Stimulated activated CD4-positive, alpha-beta T cell treated with anti-CD3 and anti-CD28 coated beads, Interleukin-2, amount 100 ng/mL, for 24 hours (primary cell): ENCODE data around the gene GALNT6.
"Not testable (repeated sequence)": the region's sequence is repeated elsewhere in the genome, so short reads cannot be mapped to it uniquely, and the experiment has no call there.

Source experiments
- DNase-seq, 2 donors: peaks; one replicate each; pipeline ENCODE4 v3.0.0-alpha.2; 2020

The GALNT6 gene

DNA sequence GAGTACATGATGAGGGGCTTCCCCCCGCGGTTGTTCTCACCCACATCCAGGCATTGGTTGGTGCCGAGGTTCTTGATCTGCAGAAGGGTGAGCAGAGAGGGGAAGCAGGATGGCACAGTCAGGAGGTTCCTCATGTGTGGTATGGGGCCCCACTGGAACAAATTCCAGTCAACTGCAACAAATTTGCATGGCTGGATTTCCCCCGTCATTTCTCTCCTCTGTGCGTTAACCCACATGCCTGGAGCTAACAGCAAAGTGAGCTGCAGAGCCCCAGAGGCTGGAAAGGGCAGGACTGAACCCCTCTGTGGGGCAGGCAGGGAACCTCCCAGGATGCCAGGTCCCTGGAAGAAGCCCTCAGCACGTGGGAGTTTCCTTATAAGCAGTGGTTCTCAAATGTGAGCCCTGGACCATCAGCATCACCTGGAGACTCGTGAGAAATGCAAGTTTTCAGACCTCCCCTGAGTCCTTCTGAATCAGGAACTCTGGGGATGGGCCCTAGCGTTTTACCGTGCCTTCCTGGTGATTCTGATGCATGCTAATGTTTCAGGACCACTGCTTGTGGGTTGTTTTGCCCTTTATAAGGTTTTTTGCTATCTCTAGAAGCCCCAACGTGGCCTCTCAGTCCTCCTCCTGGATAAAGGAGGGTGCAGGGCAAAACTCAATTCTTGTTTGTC lies 33.7 kb downstream of the GALNT6 start:
- DNase-seq, result peak; percentile 18 to 22

DNA sequence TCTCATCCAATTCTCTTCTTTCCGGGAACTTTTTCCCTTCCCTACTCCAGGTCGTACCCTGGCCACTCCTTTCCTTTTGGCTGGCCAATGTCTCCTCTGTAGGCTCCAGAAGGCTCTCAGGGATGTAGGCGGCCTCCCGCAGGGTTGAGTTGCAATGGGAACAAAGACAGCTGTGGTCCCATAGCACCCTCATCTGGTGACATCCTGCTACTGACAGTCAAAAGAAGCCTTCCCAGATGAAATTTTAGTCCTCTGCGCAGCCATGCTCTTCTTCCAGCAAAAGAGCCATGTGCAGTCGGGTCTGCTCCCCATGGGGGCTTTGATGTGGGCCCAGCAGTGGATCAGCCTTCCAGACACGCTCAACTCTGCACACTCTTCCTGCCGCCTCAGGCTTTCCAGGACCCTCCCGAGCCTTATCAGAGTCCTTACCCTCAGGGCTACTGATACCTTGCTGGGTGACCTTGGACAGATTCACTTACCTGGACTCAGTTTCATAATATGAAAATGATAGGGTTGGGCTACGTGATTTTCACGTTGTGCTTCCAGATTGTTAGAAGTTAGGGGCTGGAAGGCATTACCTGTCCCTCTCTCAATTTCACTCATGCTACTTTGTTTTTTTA lies 39.2 kb downstream of the GALNT6 start:
- peak; percentile 34 to 42 for DNase-seq

DNA sequence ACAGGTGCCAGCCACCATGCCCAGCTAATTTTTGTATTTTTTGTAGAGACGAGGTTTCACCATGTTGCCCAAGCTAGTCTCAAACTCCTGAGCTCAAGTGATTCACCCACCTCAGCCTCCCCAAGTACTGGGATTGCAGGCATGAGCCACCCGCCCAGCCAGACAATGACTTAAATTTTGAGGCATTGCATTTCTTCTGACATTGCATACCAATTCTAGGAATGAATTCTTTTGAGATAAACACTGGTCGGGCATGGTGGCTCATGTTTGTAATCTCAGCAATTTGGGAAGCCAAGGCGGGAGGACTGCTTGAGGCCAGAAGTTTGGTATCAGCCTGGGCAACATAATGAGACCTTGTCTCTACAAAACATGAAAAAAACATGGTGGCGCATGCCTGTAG lies 42.2 kb downstream of the GALNT6 start:
- DNase-seq, result no peak

DNA sequence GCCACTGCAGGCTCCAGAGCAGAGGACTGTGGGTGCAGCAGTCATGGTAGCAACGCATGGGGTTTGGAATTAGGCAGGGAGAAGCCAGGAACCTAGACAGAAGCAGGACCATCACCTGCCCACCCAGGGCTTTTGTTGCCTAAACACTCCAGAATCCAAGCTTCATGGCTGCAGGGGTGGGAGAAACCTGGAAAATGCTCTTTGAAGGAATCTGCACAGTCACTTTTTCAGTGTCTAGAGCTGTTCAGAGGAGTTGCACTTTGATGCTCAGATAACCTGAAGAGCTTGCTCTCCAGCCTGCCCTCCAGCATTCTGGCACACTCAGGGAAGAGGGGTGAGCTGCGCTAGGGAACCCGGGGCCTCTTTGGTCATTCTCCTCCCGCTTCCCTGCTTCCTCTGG lies 43.1 kb downstream of the GALNT6 start:
- no peak for DNase-seq

DNA sequence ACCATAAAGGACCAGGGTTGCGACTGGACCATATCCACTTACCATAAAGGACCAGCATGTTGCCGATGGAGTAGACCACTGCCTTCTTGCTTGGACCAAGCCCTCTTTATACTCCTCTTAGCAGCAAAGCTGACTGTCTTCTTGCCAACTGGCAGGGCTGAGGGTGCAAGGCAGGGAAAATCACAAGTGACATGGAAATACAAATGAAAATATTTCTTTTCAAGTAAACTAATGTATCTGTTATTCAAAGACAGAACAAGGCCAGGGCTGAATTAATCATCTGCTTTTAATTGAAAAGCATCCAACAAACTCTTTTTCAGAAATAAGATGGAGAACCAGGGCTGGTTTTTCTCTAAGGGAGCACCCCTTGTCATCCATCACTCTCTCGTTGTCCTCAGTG lies 44.6 kb downstream of the GALNT6 start, which contains the start of gene CELA1:
TSS of gene CELA1 (minus strand) at position 99 of the 400 bp plus-strand sequence. CDS start at position 58, 41 bp downstream.
- DNase-seq, result no peak

DNA sequence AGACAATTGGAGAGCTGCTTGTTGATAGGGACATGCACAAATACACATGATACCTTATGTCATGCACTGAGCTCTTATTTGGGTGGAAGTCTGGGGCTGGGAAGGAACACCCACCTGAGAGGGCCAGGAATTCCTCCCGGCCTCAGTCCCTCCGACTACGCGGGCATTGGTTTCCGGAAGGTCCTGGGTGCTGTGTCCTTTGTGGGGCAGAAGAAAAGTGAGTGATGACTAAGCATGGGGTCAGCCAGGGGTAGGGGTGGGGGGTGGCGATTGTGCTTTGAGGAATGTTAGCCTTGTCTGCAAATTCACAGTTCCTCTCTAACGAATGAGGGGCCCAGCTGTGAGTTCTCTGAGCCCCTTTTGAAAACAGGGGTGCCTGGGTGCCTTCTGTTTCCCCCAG lies 45.5 kb downstream of the GALNT6 start:
- DNase-seq, result no peak

DNA sequence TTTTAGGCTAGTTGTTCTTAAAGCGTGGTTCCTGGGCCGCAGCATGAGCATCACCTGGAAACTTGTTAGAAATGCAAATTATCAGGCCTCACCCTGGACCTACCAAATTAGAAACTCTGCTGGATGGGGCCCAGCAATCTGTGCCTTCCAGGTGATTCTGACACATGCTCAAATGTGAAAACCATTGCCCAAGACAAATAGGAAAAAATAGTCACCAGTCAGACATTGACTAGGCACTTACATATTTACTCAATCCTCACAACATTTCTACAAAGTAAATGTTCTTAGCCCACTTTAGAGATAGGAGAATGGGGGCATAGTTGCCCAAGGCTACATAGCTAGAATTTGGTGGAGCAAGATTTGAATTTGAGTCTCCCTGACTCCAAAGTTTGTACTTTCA lies 48.0 kb downstream of the GALNT6 start:
- DNase-seq, result no peak

DNA sequence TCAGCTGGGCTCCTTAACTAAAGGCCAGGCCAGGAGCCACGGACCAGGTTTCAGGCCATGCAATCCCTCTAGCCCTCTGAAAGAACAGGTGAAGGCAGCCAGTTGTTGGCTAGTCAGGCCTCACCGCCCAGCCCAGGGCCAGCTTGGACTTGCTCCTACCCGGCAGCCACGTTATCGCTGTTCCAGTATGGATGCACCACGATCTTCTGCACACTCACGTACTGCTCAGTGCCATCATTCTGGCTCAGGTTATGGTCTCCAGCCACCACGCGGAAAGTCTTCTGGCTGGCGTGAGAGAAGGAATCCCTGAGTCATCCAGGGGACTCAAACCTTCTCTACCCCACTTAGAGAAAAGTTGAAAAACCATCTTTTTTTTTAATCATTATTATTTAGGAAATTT lies 48.8 kb downstream of the GALNT6 start:
- no peak for DNase-seq

DNA sequence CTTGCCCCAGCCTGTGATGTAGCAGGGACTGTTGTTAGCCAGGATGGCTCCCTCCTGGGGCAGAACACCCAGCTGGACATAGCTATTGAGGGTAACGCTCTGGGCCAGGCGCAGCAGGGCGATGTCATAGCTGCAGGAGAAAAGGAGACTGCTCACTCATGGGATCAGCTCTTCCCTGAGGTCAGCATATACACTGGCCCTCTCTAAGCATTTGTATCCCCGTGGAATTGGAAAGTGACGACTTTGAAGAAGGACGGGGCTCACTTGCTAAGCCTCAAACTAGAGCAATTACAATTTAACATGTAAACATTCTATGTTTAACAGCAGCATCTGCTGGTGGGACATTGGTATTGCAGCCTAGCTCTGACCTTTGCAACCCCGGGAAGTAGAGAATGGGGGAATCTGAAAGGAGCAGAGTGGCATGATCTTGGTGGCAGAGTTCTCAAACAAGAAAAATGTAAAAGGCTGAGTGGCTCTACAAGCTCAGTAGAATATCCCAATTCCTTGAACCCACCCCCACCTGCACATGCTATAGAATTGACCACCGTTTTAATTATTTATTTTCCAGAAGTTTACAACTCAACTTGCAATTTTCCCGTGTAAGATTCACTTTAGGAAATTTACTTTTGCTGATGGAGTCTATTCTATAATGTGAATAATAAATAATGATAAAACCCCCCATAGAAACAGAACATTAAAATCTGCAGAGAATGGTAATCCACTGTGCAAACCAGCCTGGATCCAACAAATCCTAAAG lies 49.8 kb downstream of the GALNT6 start:
- peak; percentile 72 to 74 for DNase-seq

DNA sequence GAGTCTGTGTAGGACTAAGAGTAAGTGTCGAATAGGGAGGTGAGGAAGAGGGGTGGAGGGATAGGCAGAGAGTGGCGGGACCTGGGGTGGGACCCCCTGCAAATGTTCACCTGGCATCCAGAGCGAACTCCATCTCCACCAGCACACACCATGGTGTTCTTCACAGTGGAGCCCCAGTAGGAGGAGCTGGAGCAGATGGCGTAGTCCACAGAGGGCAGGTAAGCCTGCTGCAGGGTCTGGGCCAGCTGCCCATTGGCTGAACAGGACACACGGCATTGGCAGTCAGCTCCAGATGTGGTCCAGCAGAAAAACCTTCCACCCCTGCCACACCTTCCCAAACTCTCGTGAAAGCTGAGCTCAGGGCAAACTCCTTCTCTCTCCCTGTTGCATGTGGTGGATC lies 51.5 kb downstream of the GALNT6 start:
- no peak for DNase-seq

DNA sequence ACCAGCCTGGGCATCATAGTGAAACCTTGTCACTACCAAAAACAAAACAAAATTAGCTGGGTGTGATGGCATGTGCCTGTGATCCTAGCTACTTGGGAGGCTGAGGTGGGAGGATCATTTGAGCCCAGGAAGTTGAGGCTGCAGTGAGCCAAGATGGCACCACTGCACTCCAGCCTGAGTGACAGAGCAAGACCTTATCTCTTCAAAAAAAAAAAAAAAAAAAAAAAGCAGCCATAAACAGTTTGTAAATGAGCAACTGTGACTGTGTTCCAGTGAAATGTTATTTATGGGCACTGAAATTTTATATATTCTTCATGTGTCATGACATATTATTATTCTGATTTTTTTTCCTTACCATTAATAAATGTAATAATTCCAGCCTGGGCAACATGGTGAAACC lies 53.9 kb downstream of the GALNT6 start:
- DNase-seq, result not testable (repeated sequence)

DNA sequence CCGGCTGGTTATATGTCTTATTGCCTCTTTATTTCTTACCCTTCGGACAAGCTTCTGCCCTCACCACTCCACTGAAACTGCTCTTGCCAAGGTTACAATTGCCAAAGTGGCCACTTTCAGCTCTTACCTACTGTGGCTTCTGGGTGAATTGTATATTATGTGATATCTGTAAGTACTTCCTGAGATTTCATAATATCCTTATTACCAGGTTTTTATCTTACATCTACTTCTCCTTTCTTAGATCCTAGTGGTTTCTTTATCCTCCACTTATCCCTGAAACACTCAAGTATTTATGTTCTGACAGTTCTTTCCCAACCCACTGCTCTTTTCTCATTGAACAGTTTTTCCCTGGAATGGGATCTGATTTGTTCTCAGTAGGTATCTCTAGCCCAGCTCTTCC lies 55.3 kb downstream of the GALNT6 start:
- DNase-seq, result no peak

DNA sequence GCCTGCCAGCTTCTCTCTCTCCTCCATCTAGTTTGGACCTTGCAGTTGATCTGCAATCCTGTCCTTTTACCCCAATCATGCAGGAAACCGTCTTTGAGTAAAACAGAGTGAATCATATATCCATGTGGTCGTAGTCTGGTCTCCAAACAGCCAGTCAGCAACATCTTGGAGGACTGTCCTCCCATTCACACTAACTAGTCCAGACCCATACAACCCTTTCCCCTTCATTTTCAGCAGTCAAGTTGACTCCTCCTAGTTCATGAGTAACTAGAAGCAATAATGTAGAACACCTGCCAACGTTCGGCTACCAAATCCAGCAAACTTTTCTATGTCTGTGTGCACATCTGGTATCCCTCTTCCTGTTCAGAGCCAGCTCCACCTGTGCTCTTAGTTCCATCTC lies 56.4 kb downstream of the GALNT6 start:
- no peak for DNase-seq

DNA sequence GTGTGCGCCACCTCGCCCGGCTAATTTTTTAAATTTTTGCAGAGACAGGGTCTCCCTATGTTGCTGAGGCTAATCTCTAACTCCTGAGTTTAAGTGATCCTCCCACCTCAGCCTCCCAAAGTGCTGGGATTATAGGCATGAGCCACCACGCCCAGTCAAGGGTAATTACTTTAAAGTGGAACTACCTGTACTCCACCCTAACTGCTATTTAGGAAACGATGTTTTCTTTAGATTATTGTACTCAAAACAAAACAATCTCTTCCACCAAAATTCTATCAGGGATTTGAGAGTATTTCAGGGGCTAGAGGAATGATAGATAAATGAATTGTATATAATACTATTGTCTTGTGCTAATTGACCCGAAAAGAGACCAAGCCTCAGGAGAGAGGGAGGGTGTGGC lies 57.7 kb downstream of the GALNT6 start:
- no peak for DNase-seq

DNA sequence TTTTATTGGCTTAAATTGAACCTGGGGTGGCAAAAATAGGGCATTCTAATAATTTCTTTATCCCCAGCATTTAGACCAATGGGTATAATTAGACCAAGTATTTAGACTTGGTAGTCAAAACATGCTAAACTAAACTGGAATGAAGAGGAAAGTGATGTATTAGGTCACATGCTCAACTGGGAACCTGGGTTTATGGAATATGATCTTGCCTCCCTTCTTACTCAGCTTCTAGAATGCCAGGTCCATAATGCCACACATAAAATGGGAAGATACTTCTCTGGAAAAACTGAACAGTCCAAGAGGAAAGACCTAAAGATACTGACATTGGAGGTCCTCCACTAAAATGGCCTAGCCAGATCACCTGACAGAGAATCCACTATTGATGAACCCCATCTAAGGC lies 61.0 kb downstream of the GALNT6 start:
- no peak for DNase-seq

DNA sequence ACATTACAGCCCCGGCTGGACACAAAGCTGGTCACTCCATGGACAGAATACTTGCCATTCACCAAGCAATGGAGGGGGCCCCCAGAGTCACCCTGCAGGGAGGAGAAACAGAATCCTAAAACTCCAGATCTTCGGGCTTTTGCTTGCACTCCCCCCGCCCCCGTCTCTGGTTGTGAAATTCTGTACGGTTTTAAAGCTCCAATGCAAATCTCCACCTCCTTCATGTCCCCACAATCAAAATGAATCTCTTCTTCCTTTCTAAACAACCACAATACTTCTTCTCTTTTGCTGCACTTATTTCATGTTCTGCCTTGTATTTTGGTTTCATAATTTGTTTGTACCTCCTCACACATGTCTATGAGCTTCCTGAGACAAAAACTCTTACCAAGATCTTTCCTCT lies 61.5 kb downstream of the GALNT6 start:
- DNase-seq, result no peak

DNA sequence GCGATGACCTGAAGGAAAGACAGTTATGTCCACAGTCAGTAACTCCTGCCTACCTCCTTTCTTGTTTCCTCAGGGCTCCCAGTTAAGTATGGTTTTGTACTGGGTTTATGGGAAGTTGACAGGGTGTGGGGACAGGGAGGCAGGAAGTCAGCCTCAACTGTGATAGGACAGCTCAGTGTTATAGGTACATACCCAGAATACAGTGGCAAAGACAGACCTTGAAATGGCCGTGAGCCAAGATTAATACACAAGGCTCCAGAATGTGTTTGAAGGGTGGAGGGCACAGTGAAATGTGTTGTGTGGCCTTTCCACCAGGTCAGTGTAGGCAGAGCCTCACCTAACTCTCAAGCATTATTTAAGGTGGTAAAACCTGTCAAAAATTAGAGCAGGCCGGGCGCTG lies 62.6 kb downstream of the GALNT6 start:
- DNase-seq, result no peak

DNA sequence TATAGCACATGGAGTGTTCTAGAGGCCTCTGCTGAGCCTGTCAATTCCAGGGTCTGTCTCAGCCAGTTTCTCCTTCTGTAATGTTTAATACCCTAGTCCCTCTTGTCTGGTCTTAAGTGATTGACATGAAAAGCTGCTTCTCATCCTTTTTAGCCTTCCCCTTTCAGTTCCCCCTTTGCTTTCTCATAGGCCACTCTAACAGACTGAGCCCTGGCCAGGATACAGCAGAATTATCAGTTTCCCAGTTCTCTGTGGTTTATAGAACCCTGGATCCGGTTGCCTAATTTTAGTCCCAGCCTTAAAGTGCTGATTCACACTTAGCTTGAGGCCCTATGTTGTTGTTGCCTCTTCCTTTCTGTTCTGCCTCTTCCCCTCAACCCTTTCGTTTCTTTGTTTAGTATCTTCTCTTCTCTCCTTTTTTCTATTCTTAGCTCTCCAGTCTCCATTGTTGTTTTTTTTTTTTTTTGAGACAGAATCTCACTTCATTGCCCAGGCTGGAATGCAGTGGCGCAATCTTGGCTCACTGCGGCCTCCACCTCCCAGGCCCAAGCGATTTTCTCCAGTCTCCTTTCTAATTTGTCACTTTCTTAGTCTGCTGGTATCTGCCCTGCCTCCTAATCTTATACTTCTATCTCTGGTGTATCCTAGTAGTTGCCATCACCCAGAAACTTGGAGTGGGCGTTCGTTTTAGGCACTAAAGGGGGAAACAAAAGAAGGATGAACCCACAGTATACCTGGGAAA lies 64.3 kb downstream of the GALNT6 start:
- DNase-seq, result no peak

DNA sequence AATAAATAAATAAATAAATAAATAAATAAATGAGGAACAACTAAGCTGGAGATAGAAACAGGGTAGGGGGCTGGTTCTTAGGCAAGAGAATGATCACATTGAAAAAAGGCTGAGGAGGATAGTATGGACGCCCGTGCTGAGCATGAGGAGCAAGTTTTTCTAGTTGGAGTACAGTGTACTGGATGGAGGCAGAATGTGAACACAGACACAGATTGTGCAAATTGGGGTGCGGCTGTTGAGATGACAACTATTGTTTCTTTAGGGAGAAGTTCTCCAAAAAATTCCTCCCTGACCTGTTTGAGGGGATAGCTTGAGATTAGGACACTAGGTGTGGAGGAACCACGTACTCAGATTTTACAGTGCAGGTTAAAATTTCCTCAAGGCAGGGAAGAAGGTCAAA lies 66.3 kb downstream of the GALNT6 start:
- no peak for DNase-seq

DNA sequence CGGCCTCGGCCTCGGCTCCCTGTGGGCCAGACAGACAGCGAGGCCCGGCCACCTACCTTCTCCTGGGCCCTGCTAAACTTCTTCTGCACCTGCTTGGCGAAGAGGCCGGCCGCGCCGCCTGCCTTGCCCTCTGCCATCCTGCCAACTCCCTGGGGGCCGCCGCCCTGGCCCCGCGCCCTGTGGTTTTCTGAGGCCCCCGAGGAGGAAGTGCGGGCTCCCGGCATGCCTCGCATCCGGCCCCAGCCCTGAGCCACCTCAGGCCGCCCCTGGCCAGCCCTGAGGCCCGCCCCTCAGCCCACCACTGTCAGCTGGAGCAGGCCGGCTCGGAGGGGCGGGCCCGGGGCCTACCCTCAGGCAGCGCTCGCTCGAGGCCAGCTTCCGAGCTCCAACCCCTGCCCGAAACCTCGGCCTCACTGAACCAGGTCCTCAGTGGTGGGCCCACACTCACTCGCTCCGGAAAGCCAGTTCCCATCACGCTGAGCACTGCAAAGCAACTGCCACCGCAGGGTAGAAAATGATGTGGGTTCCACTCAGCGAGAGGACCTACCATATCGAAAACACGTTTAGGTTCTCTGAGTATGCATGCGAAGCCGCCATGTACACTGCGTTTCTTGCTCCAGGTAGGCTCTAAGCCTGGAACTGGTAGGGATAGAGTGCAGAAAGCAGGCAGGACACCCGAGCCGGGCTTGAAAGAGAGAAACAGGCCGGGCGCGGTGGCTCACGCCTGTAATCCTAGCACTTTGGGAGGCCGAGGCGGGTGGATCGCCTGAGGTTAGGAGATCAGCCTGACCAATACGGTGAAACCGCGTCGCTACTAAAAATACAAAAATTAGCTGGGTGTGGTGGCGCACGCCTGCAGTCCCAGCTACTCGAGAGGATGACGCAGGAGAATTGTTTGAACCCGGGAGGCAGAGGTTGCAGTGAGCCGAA lies 67.0 kb downstream of the GALNT6 start, which contains the start of gene BIN2:
TSS of gene BIN2 (minus strand) at position 209 of the 930 bp plus-strand sequence. CDS start at position 137, 72 bp downstream.
- peak; percentile 72 to 76 for DNase-seq

DNA sequence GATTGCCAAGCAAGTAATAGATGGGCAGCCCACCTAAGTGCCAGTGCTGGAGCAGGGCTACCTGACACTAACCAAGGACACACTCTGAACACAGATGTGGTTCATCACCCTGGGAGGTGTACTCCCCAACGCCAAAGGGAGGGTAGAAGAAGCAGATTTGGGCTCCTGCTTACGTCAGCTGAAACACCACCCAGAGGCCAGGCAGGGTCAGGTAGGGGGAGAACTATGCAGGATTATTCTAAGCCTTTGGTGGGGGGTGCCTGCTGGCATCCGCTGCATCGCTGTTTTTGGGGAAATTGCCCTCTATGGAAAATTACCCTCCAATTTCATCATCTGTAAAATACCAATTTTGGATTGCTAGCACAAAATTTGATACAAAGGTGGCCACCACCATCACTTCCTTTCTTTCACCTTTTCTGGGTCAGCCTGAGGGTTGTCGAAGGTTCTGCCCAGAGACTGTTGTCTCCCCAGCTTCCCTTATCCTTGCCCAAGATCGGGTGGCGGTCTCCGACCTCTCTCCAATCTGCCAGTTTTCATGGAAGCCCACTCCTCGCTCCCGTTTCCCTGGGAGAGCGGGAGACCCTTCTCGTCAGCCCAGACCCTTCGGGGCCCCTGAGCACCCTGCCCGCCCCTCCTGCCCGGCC lies 67.8 kb downstream of the GALNT6 start:
- peak; percentile 37 to 56 for DNase-seq

DNA sequence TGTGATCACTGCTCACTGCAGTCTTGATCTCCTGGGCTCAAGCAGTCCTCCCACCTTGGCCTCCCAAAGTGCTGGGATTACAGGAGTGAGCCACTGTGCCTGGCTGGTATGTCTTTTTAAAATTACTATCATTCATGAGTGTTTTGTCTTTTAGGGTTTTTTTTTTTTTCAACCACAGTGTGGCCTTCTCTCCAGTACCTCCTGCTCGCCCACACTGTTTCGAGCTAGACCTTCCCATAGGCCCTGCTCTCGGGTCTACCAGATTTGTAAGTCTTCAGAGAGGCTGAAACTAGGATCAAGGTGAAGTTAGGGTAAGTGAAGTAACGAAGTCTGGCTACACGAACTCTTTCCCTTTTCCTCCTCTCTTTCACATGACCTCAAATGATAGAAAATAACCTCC lies 68.8 kb downstream of the GALNT6 start:
- DNase-seq, result peak; percentile 54 to 55
